Hippocampal formation (tissue), 2 donors: Measurements from ENCODE around the gene BNIP2.
A peak's percentile ranks its signal among the peaks of the same experiment; 100 is the strongest.
"Not testable (repeated sequence)": the region's sequence is repeated elsewhere in the genome, so short reads cannot be mapped to it uniquely, and the experiment has no call there.

Experiments
- DNase-seq, 2 donors: peaks; one replicate each; lab custom pipeline; 2025; lab: John Stamatoyannopoulos, UW

Gene BNIP2, protein sequence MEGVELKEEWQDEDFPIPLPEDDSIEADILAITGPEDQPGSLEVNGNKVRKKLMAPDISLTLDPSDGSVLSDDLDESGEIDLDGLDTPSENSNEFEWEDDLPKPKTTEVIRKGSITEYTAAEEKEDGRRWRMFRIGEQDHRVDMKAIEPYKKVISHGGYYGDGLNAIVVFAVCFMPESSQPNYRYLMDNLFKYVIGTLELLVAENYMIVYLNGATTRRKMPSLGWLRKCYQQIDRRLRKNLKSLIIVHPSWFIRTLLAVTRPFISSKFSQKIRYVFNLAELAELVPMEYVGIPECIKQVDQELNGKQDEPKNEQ

DNA sequence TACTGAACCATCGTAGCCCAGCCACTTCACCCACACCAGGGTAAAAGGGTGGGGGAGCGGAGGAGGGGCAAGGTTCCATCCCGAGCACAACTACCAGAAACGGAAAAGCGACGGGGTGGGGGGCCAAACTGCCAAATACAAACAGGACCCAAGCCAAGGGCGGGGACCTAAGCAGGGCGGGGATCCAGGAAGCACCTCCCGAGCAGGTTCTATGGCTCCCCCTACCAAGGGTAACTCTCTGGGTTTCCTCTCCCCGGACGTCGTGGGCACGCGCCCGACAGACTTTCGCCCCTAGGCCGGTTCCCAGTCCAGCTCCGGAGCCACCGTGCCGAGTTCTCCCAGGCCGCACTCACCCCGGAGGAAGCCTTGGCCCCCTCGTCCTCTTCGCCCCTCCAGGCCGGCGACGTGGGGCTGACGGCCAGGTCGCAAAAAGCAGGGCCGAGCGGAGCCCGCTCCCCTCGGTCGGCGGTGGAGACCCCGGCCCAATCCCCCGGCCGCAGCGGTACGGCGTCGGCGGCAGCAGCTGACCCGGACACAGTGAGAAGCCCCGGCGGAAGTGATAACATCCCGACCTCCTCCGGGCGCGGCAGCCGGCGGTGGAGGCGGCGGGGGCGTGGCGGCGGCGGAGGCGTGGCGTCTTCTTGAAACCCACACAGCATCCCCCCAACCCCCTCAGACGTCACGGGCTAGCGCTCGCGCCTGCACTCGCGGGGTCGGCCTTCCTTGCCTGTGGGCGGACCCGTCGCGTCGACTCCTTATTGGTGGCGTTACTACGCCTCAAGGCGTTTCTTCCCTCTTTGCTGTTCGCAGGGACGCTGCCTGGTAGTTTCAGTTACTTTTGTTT, at the start of gene BNIP2:
BNIP2 (minus strand) TSS at position 539 of the 844 bp plus-strand sequence. CDS start 6,863 bp downstream, outside the sequence.
- DNase-seq = peak; percentile 83 to 95

DNA sequence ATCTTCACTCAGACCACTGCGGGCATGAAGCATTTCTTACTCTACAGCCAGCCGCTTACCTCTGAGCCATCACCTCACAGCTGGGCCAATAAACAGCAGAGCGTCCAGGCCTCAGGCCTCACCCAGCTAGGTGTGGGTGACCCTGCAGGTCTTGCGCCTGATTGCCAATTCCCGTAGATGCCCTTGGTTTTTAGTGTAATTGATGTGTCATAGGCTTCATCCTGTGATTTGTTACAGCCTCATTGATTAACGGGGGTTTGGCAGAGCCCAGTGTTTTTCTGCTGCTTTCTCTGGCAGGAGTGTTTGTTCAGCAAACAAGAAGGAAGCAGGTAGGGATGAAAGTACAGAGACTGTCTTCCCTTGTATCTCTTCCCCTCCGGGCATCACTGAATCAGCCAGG, 49.6 kb upstream of the BNIP2 start:
- DNase-seq = no peak

DNA sequence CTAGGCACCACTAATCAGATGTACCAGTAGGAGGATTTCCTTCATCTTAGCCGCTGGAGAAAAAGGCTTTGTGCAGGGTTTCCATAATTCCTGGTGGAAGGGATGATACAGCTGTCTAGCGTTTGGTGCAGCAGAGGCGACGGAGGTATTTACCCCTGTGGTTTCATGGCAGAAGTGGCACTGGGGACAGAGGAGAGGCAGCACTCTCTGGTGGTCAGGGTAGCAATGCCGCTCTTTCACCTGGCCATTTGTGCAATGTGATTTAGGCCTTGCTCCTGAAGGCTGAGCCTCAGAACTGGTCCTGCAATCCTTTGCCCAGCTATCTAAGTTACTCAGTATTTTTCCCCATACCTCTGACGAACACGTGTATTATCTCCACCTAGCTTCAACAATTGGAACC, 47.1 kb upstream of the BNIP2 start:
- no peak for DNase-seq

DNA sequence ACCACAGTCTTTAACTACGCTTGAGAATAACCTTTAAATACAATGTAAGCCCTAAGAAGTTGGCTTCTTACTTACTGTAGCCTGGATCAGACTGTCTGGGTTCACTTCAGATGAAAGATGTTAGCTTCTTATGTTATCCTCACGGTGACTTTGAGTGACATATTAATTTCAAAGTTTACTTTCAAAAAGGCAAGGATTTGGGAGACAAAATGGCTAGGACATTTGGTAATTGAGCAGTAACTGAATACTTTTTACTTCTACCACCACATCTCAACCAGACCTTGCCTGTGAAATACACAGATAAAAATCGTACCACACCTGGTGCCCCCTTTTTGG, 36.0 kb upstream of the BNIP2 start:
- DNase-seq = no peak

DNA sequence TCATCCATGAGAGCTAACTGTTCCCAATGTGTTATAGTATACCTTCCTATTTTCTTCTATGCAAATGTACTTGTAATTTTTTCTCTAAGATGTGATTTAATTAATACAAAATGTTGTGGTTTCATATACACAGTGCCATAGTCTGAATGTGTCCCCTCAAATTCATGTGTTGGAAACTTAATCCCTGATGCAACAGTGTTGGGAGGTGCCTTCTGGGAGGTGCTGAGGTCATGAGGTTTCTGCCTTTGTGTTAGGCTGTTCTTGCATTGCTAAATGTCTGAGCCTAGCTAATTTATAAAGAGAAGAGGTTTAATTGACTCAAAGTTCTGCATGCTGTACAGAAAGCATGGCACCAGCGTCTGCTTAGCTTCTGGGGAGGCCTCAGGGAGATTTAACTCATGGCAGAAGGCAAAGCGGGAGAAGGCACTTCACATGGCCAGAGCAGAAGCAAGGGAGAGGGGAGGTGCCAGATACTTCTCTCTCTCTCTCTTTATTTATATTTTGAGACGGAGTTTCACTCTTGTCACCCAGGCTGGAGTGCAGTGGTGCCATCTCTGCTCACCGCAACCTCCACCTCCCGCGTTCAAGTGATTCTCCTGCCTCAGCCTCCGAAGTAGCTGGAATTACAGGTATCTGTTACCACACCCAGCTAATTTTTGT, 34.7 kb upstream of the BNIP2 start:
- no peak for DNase-seq

DNA sequence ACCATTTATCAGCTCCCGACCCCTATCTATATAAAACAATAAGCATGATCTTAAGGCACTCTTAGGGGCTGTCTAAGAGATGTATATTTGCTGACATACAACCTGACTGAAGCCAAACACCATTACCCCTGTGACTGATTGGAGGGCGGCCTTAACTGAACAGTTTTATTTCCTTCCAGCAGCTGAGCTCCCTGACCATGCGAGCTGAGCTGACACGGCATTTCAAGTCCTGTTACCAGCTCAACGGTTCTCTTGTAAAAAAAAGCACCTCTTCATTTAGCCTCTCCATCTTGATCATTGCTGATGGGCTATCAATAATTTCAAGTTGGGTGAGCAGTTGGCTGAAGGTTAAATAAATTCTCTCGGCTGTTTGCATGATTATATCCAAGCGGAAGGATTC, 33.4 kb upstream of the BNIP2 start:
- no peak for DNase-seq

DNA sequence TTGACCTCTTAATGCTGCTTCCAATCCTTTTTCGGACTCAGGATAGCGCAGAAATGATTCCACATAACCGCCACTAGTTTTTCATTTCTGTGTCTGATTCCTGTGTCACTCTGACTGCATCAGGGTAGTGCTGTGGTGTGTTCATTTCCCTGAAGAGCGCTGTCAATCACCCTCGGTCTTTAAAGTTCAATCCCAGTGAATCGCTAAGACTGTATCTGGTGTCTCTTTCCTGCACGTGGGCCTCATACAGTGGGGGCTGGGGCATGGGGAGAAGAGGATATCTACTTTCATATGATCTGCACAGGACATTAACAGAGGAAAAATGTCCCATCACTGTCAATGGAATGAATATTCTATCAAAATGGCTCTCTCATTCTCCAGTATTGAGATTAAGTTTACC, 32.9 kb upstream of the BNIP2 start:
- no peak for DNase-seq

DNA sequence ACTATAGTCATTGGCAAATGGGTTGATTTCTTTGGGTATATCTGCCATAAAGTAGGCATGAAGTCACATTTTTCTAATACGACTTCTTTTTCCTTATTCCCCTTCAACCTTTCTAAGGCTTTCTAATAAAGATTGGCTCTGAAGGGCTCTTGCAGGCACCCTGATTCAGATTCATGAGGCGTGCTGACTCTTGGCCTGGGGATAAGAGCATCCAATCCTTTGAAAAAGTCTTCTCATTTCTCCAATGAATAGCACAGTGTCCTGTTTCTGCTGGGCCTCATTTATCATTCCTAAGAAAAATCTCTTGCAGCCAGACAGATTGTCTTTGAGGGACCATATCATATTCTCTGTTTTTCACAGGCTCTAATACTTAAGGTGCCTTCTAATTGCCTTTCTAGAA, 32.3 kb upstream of the BNIP2 start:
- no peak for DNase-seq

DNA sequence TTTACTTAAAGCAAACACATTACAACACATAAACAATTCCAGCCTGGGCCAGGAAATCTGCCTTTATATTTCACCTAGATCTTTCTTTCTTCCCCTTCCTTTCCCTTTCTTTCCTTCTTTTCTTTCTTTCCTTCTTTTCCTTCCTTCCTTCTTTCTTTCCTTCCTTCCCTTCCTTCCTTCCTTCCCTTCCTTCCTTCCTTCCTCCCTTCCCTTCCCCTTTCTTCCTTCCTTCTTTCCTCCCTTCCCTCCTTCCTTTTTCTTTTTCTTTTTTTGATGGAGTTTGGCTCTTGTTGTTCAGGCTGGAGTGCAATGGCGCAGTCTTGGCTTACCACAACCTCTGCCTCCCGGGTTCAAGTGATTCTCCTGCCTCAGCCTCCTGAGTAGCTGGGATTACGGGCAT, 24.1 kb upstream of the BNIP2 start:
- no peak for DNase-seq

DNA sequence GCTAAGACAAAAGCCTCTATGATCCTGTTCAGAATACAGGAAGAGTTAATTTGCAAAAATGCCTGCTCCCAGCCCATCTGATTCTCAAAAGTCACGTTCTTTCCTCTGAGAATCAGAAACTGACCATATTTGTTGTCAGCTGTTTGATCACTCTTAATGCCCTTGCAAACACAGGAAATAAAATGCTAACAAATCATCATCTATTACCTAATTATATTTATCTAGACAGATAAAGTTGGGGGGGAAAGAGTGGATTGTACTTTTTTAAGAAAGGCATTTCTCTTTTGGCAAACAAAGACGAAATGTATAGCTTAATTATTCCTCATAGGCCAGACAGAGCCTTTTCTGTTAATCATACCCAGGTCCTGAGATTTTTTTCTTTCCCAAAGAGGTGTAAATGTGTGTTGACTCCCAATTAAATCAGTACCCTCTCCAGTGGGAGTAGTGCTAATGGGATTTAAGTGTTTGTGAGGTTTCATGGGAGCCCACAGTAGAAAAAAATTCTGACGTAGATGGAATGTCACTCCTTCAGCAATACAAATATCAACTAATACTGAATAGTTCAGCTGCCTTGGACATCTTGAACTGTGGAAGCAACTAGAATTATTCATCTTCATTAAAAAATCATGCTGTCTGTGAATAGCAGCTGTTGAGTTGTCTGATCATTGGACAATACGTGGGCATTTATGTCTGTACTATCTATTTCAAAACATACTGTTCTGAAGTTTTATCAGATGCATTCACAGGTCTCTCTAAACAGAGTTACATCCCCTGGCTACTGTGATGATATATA, 22.5 kb upstream of the BNIP2 start:
- no peak for DNase-seq

DNA sequence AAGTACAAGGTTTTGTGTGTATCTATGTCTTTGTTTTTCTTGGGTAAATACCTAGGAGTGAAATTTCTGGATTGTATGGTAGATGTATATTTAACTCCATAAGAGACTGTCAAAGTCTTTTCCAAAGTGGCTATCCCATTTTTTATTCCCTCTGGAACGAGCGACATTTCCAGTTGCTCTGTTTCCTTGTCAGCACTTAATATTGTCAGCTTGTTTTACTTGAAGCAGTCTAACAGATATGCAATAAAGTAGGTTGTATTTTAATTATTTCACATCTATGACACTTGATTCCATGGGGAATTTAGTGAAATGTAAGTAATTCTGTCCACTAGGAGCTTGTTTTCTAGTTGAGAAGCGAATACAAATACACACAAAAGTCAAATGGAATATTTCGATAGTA, 18.5 kb upstream of the BNIP2 start:
- no peak for DNase-seq

DNA sequence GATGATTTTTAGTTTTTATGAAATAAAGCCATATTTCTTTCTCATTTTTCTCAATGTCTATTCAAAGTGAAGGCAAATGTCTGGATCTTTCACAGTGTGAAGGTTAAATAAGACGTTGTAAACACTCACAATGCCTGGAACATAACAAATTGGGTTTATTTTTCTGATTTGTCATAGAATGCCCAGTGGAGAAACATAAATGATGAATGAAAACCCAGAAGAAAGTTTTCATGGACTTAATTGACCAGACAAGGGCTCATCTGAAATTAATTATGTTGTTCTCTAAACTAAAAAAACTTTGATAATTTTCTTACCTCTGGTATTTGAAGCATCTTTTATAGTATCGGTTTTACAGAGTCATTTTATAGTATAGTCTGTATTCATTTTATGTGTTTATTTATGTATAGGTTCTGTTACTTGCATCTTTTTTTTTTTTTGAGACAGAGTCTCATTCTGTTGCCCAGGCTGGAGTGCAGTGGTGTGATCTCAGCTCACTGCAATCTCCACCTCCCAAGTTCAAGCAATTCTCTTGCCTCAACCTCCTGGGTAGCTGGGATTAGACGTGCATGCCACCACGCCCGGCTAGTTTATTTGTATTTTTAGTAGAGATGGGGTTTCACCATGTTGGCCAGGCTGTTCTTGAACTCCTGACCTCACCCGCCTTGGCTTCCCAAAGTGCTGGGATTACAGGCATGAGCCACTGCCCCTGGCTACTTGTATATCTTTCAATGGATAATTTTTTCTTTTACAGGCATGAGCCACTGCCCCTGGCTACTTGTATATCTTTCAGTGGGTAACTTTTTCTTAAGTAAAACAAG, 15.1 kb upstream of the BNIP2 start:
- DNase-seq = no peak

DNA sequence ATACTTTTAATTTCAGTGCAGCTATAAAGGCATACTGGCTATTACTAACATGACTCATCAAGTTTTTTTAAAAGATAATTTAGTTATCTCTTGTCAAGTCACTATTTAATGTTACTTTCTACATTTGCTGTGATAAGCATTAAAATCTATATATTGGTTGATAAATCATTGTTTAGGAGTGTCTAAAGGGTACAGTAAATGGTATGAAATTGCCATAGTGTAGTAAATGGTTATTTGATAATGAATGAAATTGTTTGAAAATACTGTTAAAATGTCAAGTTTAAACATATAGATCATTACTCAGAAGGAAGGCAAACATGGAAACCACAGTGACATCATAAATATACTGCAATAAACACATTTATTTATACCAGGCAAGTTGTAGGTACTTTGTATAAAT, 13.2 kb upstream of the BNIP2 start:
- no peak for DNase-seq

DNA sequence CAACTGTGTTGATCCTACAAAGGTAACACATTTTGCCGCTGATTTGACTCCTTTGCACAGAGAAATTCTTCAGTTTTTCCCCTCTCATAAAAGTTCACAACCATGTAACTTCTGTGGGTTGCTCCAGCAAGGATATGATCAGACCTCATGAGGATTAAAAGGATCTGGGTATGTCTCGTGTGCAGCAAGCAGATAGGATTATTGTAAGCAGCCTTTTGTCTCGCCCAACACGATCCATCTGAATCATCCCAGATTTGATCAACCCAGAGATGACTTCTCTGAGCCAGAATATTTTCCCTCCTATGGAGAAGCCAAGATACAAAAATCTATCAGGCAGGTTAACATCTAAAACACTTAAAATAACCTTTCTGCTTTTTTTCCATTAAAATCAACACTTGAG, 12.8 kb upstream of the BNIP2 start:
- no peak for DNase-seq

DNA sequence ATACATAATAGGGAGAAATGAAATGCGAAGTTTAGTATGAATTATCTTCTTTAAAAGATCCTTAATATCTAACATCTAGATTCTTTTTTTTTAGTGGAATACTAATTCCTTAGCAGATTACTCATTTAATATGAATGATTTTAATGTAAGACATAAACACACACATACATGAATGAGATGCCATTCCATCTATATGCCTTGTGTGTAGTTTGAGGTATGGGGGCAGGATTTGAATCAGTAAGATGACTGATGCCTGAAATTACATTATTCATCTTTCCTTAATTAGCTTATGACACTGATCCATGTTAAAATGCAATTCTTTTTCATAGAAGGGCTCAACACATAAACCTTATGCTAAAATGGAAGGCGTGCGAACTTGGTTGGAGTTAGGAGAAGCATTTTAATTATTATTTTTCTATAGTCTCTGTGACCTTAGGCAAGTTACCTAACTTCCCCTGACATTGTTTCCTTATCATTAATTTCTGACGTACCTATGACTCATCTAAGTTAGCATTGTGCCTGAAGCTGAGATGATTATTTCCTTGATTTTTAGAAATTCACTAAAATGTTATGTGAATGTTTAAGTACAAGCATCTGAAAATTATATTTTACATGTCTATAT, 10.8 kb upstream of the BNIP2 start:
- DNase-seq = no peak

DNA sequence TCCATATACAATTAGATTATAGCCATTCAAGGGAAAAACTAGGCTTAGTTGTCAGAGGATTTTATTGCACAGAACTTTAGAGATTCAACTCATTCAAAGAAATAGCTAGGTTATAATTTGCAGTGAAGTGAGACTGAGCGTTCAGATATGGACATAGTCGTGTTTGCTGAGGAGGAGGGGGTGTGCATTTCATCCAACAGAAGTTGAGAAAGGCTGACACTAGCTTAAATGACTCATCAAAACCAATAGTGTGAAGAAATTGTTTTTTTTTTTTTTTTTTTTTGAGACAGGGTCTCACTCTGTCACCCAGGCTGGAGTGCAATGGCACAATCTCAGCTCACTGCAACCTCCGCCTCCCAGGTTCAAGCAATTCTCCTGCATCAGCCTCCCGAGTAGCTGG, 8.9 kb upstream of the BNIP2 start:
- DNase-seq = not testable (repeated sequence)

DNA sequence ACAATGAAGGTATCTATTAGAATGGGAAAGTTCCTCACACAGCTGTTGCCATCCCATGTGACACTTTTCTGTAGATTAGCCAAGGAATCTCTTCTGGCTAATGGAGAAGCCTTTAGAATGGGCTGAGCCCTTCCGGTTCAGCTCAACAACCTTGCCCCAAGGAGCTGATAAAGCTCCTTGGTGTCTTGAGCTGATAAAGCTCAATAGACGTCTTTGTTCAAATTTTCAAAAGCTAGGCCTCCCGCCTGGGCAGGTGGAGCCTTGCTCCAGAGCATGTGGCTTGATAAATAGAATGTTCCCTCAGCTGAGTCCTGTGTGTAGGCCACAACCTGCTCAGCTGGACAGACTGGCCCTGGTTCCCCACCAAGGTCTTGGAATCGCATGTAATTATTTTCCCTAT, 7.2 kb upstream of the BNIP2 start:
- DNase-seq = no peak

DNA sequence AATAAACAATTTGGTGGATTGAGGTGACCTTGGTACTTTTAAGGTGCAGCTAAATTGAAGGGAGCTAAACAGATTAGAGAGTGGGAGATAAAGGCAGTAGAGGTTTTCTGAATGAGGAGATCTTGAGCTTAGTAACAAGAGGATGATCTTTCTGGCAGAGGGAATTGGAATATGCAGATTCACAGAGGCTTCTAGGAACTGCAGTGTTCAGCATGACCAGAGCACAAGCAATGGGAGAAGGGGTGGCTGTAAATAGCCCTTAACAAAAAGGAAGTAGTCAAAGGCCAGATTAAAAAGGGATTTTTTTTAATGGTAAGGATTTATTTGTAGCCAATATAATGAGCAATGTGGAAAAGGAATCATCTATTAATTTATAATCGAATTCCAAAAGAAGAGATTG, 5.7 kb upstream of the BNIP2 start:
- no peak for DNase-seq

DNA sequence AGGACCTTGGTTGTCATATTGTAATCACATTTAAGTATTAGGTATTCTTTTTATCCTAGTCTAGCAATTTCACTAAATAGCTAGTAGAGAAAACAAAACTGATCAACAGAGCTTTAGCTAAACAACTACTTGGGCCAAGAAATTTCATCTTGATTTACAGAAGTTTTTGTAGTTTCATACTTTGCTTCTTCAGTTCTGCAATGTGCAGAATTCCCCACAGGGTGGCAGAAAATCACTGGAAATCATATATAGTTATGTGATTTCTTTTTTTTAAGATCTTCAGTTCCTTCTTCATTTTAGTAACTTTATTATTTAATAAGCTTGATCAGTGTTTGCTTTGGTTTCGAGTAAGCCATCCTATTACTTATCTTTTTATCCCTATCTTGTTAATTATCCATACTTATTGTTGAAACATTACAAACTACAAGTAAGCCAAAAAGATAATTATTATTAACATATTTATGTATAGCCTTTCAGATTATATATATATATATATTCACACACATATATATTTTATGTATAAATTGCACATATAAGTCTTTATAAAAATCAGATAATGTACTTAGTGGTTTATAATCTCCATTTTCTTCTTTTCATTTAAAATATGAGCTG, 2.2 kb upstream of the BNIP2 start:
- DNase-seq = peak in 1 of 2 donors; percentile 63

DNA sequence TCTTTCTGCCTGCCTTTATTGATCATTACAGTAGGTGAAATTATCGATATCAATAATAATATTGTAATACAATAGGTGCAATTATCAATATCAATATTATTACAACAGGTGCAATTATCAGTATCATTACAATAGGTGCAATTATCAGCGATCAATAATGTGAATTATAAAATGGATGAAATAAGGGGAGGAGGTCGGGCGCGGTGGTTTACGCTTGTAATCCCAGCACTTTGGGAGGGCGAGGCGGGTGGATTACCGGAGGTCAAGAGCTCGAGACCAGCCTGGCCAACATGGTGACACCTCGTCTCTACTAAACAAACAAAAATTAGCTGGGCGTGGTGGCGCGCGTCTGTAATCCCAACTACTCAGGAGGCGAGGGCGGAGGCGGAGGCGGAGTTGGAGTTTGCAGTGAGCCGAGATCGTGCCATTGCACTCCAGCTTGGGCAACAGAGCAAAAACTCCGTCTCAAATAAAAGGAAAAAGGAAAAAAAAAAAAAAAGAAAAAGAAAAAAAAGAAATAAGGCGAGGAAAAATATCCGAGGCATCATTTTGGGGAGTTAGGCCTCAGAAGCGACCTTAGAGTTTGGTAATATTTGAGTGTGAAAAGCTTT, 611 bp upstream of the BNIP2 start:
- DNase-seq = peak in 1 of 2 donors; percentile 31
